GM12801 (cell line): ENCODE data around the gene IRF4.

Source experiments
- TF ChIP-seq, protein P1 (sequence below): IDR thresholded peaks from one replicate; pipeline ENCODE4 v1.5.1; 2011; ENCODE audit warnings: control low read depth; ENCODE audit not compliant: insufficient read length; ENCODE audit errors: extremely low read depth

The IRF4 gene

DNA sequence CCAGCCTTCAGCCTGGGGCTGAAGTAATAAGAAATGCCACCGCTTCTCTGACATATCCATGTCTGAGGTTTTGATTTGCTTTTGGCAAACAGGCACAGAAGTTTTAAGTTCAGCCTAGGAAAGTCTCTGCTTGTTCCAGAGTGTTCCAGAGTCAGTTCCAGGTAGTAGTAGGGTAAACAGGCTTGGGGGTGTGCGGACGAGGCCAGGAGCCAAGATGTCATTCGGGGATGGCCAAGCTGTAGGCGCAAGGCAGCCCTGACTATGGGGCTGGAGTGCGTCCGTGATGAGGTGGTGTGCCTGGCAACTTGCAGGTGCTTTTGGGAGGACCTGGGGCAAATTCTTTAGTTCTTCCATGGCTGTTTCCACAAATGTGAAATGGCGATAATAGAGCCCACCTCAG, 60.3 kb downstream of the IRF4 start:
- TF ChIP-seq, protein P1, sequence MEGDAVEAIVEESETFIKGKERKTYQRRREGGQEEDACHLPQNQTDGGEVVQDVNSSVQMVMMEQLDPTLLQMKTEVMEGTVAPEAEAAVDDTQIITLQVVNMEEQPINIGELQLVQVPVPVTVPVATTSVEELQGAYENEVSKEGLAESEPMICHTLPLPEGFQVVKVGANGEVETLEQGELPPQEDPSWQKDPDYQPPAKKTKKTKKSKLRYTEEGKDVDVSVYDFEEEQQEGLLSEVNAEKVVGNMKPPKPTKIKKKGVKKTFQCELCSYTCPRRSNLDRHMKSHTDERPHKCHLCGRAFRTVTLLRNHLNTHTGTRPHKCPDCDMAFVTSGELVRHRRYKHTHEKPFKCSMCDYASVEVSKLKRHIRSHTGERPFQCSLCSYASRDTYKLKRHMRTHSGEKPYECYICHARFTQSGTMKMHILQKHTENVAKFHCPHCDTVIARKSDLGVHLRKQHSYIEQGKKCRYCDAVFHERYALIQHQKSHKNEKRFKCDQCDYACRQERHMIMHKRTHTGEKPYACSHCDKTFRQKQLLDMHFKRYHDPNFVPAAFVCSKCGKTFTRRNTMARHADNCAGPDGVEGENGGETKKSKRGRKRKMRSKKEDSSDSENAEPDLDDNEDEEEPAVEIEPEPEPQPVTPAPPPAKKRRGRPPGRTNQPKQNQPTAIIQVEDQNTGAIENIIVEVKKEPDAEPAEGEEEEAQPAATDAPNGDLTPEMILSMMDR = no peak

DNA sequence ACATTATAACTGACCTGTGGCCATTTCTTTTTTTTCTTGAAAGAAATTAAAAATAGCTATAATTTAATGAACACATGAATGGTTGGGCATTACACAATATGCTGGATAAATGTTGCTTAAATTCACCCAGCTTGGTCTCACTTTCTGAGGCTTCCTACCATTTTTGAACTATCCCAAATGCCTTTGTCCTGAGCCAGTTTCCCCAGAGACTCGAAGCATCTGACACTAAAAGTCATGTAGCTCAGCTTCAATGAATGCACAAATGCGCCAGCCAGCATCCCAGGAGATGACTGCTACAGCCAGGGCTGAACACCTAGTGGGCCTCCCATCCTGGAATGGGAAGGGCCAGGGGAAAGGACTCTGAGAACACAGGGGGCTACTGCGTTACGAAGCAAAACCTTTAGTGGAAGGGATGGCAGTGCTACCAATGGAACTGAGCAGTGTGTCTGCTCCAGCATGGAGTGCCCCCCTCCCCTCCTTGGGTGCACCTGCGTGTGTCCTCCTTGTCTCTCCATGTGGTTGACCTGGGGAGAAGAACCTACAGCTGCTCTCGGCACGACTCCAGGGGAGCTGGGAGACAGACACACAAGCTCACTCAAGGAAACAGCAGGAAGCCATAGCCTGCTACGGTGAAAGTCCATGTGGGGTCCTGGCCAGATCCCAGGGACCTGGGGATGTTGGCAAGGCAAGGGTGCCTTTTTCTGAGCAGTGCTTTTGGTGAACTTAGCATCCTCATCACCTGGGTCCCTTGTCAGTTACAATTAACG, 60.9 kb downstream of the IRF4 start:
- TF ChIP-seq, protein P1 = no peak

DNA sequence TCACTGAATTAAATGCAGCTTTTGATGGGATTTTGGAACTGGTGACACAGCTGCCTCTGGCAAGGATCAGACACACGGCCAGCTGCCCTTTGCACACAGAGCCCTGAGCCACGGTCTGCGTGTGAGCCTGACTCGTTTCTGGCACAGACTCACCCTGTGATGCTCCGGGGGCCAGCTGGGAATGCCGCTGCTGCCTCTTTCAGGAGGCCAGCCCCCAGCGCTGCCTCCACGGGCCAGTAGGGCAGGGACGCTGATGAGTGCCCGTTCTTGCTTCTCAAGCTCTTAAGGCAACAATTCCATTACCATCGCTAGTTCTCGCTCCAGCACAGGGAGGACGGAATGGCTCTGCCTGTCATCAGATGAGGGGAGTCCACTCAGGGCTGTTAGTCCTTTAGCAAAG, 61.6 kb downstream of the IRF4 start:
- TF ChIP-seq, protein P1 = no peak

DNA sequence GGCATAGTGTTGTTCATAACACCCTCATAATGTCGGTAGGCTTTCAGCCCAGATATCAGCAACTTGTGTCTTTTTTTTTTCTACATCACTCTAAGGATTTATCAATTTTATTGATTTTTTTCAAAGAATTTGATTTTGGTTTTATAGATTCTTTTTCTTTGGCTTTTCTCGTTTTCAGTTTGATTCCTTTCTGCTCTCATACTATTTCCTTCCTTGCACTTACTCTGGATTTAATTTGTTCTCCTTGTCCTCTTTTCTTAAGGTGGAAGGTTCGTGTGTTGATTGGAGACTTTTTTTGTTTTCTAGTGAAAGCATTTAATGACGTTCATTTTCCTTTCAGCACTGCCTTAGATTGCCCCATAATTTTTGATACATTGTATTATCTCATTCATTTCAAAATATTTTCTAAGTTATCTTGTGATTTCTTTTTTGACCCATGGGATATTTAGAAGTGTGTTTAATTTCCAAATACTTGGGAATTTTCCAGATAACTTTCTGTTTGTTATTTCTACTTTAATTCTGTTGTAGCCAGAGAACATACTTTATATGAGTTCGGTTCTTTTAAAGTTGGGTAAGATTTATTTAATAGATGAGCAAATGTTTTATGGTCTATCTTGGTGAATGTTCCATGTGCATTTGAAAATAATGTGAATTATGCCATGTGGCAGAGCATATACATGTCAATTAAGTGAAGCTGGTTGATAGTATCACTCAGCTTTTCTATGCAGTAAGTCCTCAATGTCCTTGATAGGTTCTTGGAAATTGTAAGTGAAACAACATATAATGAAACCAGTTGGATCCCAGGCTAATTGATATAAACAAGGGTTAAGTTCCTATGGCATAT, 62.8 kb downstream of the IRF4 start:
- TF ChIP-seq, protein P1 = no peak

DNA sequence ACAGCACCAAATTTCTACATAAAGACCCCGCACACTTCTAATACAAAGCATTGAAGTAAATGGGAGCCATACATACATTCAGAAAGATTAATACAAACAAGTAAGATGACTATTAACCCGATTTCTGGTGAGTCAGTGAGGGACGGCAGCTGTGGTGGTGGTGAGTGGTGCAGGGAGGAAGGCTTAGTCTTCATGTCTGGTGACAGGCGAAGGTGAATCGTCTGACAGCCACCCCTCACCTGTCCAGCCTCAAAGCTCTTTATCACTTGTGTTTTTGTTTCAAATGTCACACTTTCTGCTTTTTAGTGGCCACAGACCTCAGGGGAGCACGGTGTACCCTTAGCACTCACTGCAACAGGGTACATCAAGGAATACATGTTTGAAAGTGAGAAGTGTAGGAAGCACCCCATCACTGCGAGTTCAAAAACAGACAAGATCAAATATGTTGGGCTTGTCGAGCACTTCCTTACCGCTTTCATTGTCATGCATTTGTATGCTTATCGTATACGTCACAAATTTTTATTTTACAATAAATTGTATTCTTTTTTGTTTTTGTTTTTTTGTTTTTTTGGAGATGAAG, 63.5 kb downstream of the IRF4 start:
- TF ChIP-seq, protein P1 = no peak

DNA sequence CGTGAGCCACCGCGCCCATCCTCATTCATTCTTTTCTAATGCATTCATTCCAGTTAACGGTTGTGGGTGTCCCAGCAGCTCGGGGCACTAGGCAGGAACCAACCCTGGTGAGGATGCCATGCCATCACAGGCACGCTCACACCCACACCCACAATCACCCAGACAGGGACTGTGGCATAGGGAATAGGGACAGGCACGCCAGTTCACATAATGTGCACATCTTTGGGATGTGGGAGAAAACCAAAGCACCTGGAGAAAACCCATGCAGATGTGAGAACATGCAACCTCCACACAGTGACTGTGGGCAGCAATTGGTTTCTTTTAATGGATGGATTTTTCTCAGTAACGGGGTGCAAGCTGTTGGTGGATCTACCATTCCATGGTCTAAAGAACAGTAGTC, 64.3 kb downstream of the IRF4 start:
- TF ChIP-seq, protein P1 = no peak

DNA sequence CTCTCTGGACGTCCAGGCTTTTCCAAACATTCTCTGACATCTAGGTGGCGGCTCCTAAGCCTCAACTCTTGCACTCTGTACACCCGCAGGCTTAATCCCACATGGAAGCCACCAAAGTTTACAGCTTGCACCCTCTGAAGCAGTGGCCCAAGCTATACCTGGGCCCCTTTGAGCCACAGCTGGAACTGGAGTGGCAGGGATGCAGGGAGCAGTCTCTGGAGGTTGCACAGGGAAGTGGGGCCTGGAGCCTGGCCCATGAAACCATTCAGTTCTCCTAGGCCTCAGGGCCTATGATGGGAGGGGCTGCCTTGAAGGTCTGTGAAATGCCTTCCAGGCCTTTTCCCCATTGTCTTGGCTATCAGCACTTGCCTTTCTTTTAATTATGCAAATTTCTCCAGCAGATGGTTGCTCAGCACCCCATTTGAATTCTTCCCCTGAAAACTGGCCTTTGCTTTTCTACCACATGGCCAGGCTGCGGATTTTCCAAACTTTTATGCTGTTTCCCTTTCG, 64.9 kb downstream of the IRF4 start:
- TF ChIP-seq, protein P1 = no peak
